IMR-90 (cell line): ENCODE data around the gene UBP1.

Experiments used
- CEBPB ChIP-seq: IDR thresholded peaks from 2 replicates; pipeline ENCODE4 v1.6.1; 2012; ENCODE audit warnings: low read depth, low read length, improper control_type of control experiment
- CTCF ChIP-seq: conservative IDR thresholded peaks from 2 replicates; pipeline ENCODE4 v1.5.1; 2012; ENCODE audit warnings: mild to moderate bottlenecking, low read depth, low read length, improper control_type of control experiment
- MAZ ChIP-seq: IDR thresholded peaks from 2 replicates; pipeline ENCODE4 v1.6.1; 2012; ENCODE audit warnings: low read depth, mild to moderate bottlenecking, low read length, improper control_type of control experiment, moderate library complexity, borderline replicate concordance
- RAD21 ChIP-seq: IDR thresholded peaks from 2 replicates; pipeline ENCODE4 v1.6.1; 2012; ENCODE audit warnings: low read length, improper control_type of control experiment

DNA sequence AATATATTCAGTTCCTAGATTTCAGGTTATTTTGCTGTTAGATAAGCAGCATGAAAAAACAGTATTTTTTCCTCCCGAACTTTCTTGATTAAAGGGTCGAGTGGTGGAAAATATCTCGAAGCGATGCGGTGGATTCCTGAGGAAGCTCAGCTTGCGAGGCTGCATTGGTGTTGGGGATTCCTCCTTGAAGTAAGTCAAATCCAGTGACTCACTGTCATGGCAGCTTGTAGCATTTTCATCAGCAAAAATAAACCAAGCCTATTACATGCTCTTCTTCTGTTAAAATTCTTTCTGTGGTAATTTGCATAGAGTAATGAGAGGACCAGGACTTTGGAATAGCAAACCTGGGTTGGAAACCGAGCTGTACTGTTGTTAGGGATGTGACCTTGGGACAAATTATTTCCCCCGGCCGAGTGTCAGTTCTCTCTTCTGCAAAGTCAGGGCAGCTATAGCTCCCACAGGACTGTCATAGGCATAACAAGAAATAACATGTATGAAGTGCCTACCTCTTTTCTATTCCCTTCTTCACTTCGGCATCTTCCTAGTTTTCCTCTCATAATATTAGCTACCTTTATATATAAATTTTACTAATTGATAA, 75.6 kb downstream of the UBP1 start:
- TF ChIP-seq CTCF (no peak), MAZ (no peak), RAD21 (no peak), CEBPB (no peak)
